ENCODE results near the gene ANK3.
"Not testable (repeated sequence)": the region's sequence is repeated elsewhere in the genome, so short reads cannot be mapped to it uniquely, and the experiment has no call there.

The ANK3 gene

GRCh38 chr10:60299961-60300883 is 89.5 kb downstream of the ANK3 start:
- DNase-seq, result no peak

- DNase-seq, result no peak
Observed at GRCh38 chr10:60299390-60299778, 90.3 kb downstream of the ANK3 start.

- DNase-seq, result no peak
Observed at GRCh38 chr10:60298408-60299389, 91.0 kb downstream of the ANK3 start.

- DNase-seq, result no peak
Observed at GRCh38 chr10:60296073-60296472, 93.6 kb downstream of the ANK3 start.

- DNase-seq, result no peak
Observed at GRCh38 chr10:60295028-60295937, 94.4 kb downstream of the ANK3 start.

GRCh38 chr10:60293581-60294175 is 96.0 kb downstream of the ANK3 start:
- no peak for DNase-seq

- no peak for DNase-seq
Observed at GRCh38 chr10:60292998-60293397, 96.7 kb downstream of the ANK3 start.

- DNase-seq, result not testable (repeated sequence)
Observed at GRCh38 chr10:60292536-60292935, 97.1 kb downstream of the ANK3 start.

GRCh38 chr10:60291344-60291930 is 98.2 kb downstream of the ANK3 start:
- DNase-seq, result no peak

GRCh38 chr10:60290558-60290957 is 99.1 kb downstream of the ANK3 start:
- no peak for DNase-seq

- no peak for DNase-seq
Observed at GRCh38 chr10:60289800-60290199, 99.9 kb downstream of the ANK3 start.

GRCh38 chr10:60288256-60288655 is 101.4 kb downstream of the ANK3 start:
- DNase-seq, result no peak

- no peak for DNase-seq
Observed at GRCh38 chr10:60286559-60286958, 103.1 kb downstream of the ANK3 start.

- DNase-seq, result no peak
Observed at GRCh38 chr10:60283397-60283796, 106.3 kb downstream of the ANK3 start.

GRCh38 chr10:60282771-60283353 is 106.8 kb downstream of the ANK3 start:
- DNase-seq, result no peak

GRCh38 chr10:60281792-60282353 is 107.8 kb downstream of the ANK3 start:
- no peak for DNase-seq

GRCh38 chr10:60281331-60281730 is 108.3 kb downstream of the ANK3 start:
- DNase-seq, result no peak

GRCh38 chr10:60280475-60280874 is 109.2 kb downstream of the ANK3 start:
- no peak for DNase-seq

GRCh38 chr10:60277656-60278055 is 112.0 kb downstream of the ANK3 start:
- no peak for DNase-seq

GRCh38 chr10:60276232-60276631 is 113.4 kb downstream of the ANK3 start:
- no peak for DNase-seq
